OCI-LY3 (cell line): ENCODE measurements around the gene NR5A1.

Source experiments
- H2AFZ ChIP-seq: fragments of 200-600, 300-600 bp; shearing (Covaris generic); 2 replicates; pipeline ENCODE4 v1.6.0; 2014; ENCODE audit warnings: antibody characterized with exemption, low read depth, low read length
- H3K27ac ChIP-seq: fragments of 200-600, 300-600 bp; sonication (generic); 2 replicates; pipeline ENCODE4 v1.5.1; 2014; ENCODE audit warnings: mild to moderate bottlenecking, low read length, moderate library complexity, mixed read lengths
- H3K27me3 ChIP-seq: fragments of 200-600, 300-600 bp; sonication (generic); 2 replicates; pipeline ENCODE4 v1.6.1; 2014; ENCODE audit warnings: low read depth, low read length, mixed read lengths
- H3K36me3 ChIP-seq: fragments of 200-600, 300-600 bp; sonication (generic); replicated peaks from 2 replicates; pipeline ENCODE3; 2014; ENCODE audit warnings: low read depth, low read length, mixed read lengths
- H3K4me1 ChIP-seq: fragments of 300-600, 200-600 bp; sonication (generic); 2 replicates; pipeline ENCODE4 v1.6.1; 2014; ENCODE audit warnings: low read length, mixed read lengths
- H3K4me2 ChIP-seq: fragments of 200-600, 300-600 bp; sonication (generic); 2 replicates; pipeline ENCODE4 v1.6.1; 2014; ENCODE audit warnings: low read length, mixed read lengths
- H3K4me3 ChIP-seq: fragments of 300-600, 200-600 bp; sonication (generic); 2 replicates; pipeline ENCODE4 v1.5.1; 2014; ENCODE audit warnings: antibody characterized with exemption, mild to moderate bottlenecking, low read length, moderate library complexity
- H3K79me2 ChIP-seq: fragments of 300-600, 200-600 bp; shearing (Covaris generic); 2 replicates; pipeline ENCODE4 v1.6.1; 2014; ENCODE audit warnings: mild to moderate bottlenecking, low read length, mixed read lengths
- H3K9ac ChIP-seq: fragments of 300-600, 200-600 bp; shearing (Covaris generic); 2 replicates; pipeline ENCODE4 v1.6.0; 2014; ENCODE audit warnings: mild to moderate bottlenecking, low read length, moderate library complexity
- H3K9me3 ChIP-seq: fragments of 200-600, 300-600 bp; shearing (Covaris generic); 2 replicates; pipeline ENCODE4 v1.6.1; 2014; ENCODE audit warnings: low read length, mixed read lengths; ENCODE audit not compliant: insufficient read depth
- H4K20me1 ChIP-seq: fragments of 200-600, 300-600 bp; sonication (generic); 2 replicates; pipeline ENCODE4 v1.6.1; 2016; ENCODE audit warnings: low read length, mixed read lengths; ENCODE audit not compliant: insufficient read depth
- EZH2phosphoT487 ChIP-seq: fragments of 200-600 bp; shearing (Covaris generic); IDR thresholded peaks from 2 replicates; pipeline ENCODE4 v1.6.1; 2018; ENCODE audit warnings: antibody characterized with exemption, mixed run types, low read depth
- TF ChIP-seq, protein P1 (sequence below): fragments of 200-600, 300-600 bp; sonication (generic); IDR thresholded peaks from 2 replicates; pipeline ENCODE4 v1.5.1; 2014; ENCODE audit warnings: antibody characterized with exemption, low read length, low read depth

NR5A1 gene

DNA sequence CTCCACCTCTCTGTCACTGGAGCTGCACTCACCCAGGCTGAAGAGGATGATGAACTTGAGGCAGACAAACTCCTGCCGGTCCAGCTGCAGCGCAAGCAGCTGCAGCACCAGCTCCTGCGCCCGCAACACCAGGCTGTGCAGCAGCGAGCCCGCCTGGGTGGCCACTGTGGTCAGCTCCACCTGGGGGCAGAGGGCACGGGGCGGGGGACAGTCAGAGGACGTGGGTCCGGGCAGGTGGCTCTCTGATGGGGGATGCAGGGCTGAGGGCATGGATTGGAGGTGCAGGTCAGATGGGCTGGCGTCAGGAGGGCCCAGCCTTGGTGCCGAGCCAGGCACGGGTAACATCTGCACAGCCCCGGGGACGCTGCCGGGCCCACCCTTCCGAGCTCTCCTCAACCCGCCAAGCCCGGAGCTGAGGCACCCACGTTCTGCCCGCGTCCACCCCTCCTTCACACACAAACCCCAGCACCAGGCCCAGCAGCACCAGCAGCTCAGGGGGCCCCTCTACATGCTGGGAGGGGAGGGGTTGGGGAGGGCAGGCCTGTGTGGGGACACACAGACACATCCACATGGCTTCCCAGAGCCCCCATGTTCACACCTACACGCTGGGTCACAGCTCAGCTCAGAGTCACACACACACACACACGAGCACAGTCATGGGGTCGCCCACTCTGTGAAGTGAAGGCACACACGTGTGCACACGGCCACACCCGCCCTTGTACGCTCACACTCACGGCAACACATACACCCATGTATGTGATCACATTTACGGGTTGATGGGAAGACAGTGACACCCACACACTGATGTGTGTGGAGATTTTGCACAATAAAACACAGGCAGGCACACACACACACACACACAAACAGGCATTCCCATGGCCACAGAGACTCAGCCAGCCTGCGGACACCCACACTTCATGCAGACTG, 15.9 kb downstream of the NR5A1 start:
- TF ChIP-seq EZH2phosphoT487 = no peak
- TF ChIP-seq, protein P1, sequence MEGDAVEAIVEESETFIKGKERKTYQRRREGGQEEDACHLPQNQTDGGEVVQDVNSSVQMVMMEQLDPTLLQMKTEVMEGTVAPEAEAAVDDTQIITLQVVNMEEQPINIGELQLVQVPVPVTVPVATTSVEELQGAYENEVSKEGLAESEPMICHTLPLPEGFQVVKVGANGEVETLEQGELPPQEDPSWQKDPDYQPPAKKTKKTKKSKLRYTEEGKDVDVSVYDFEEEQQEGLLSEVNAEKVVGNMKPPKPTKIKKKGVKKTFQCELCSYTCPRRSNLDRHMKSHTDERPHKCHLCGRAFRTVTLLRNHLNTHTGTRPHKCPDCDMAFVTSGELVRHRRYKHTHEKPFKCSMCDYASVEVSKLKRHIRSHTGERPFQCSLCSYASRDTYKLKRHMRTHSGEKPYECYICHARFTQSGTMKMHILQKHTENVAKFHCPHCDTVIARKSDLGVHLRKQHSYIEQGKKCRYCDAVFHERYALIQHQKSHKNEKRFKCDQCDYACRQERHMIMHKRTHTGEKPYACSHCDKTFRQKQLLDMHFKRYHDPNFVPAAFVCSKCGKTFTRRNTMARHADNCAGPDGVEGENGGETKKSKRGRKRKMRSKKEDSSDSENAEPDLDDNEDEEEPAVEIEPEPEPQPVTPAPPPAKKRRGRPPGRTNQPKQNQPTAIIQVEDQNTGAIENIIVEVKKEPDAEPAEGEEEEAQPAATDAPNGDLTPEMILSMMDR = no peak
- H3K27ac ChIP-seq = no peak overlapping the region
- no peaks in the 10 kb centered on the region for H3K4me1 ChIP-seq
- H3K9me3 ChIP-seq = no peaks in the 10 kb centered on the region
- peaks cover 3% of the 10 kb centered on the region; the same call in 1 of the 2 replicates for H3K27me3 ChIP-seq
- no peak overlapping the region for H3K9ac ChIP-seq
- H4K20me1 ChIP-seq = no peaks in the 10 kb centered on the region
- H3K4me2 ChIP-seq = no peak overlapping the region
- no peak overlapping the region for H2AFZ ChIP-seq
- H3K79me2 ChIP-seq = no peaks in the 10 kb centered on the region
- H3K4me3 ChIP-seq = no peak overlapping the region
- no peaks in the 10 kb centered on the region for H3K36me3 ChIP-seq

DNA sequence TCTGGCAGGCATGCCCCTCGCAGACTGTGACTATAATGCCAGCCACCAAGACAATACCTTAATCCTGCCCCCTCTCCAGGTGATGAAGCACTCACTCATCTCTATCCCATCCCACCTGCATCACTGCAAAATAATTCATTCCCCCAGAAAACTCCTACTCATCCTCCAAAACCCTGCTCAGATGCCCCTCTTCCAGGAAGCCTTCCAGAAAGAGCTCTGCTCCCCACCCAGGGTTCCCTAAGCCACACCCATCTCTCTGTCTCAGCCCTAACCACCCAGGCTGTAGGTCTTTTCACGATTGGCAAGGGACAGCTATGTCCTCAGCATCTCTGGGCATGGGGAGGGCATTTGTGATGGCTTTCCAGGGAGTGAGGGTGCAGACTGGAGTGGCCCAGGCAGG, 17.2 kb downstream of the NR5A1 start:
- Histone ChIP-seq H3K4me2 (no peak overlapping the region), H3K27me3 (peaks cover 3% of the 10 kb centered on the region; the same call in 1 of the 2 replicates), H3K27ac (no peak overlapping the region), H2AFZ (no peak overlapping the region), H3K36me3 (no peaks in the 10 kb centered on the region), H4K20me1 (no peaks in the 10 kb centered on the region), H3K4me1 (no peaks in the 10 kb centered on the region), H3K4me3 (no peak overlapping the region), H3K79me2 (no peaks in the 10 kb centered on the region), H3K9ac (no peak overlapping the region), H3K9me3 (no peaks in the 10 kb centered on the region)
- TF ChIP-seq, protein P1 = no peak
- TF ChIP-seq EZH2phosphoT487 = no peak

DNA sequence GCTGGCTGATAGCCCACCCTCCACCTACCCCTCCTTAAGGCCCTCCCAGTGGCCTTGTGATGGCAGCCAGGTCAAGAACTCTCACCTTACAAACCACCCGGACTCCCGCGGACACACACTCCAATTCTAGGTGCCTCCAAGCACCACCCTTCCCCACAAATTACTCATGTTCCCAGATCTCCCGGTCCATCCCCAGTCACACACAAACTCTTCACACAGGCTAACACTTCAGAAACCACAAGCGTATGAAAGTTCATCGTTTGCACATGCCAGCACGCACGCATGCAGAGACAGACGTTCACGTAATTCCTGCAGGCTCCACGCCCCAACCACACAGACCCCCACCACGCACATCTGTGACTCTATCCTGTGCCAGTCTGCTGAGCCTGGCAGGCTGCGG, 18.0 kb downstream of the NR5A1 start:
- Histone ChIP-seq H3K79me2 (no peaks in the 10 kb centered on the region), H3K27me3 (peaks cover 3% of the 10 kb centered on the region; the same call in 1 of the 2 replicates), H3K4me1 (no peaks in the 10 kb centered on the region), H3K9me3 (no peaks in the 10 kb centered on the region), H3K9ac (no peak overlapping the region), H4K20me1 (no peaks in the 10 kb centered on the region), H3K36me3 (no peaks in the 10 kb centered on the region), H3K4me3 (no peak overlapping the region), H3K27ac (no peak overlapping the region), H3K4me2 (no peak overlapping the region), H2AFZ (no peak overlapping the region)
- no peak for TF ChIP-seq EZH2phosphoT487
- TF ChIP-seq, protein P1 = no peak

DNA sequence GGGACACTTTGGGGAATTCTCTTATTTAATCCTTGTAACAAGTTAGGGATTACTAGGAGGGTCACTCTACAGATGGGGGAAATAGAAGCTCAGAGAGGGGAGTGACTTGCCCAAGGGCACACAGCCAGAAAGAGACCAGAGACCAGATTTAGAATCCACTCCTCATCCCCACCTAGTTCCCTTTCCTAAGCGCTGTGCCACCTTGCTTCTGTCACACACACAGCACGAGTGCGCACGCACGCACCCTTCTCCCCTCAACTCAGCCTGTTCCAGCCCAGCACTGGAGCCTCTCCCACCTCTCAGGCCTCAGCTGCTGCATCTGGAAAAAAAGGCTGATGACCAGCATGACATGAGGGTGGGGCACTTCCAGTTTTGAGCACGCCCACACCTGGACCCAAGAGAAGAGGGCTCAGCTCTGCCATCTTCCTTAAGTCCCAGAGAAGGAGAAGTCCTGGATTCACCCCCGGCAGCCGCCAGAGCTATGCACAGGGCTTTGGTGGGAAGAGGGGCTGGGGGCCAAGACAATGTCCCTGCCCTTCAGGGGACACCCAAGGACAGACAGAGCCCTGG, 18.5 kb downstream of the NR5A1 start:
- H3K36me3 ChIP-seq = no peaks in the 10 kb centered on the region
- peaks cover 3% of the 10 kb centered on the region; the same call in 1 of the 2 replicates for H3K27me3 ChIP-seq
- H3K4me3 ChIP-seq = no peak overlapping the region
- no peaks in the 10 kb centered on the region for H3K4me1 ChIP-seq
- TF ChIP-seq, protein P1 = no peak
- H4K20me1 ChIP-seq = no peaks in the 10 kb centered on the region
- H3K9ac ChIP-seq = no peak overlapping the region
- H2AFZ ChIP-seq = no peak overlapping the region
- no peaks in the 10 kb centered on the region for H3K79me2 ChIP-seq
- no peaks in the 10 kb centered on the region for H3K9me3 ChIP-seq
- H3K27ac ChIP-seq = no peak overlapping the region
- H3K4me2 ChIP-seq = no peak overlapping the region
